Measurements from ENCODE around the gene NBEAL2.

The NBEAL2 gene

DNA sequence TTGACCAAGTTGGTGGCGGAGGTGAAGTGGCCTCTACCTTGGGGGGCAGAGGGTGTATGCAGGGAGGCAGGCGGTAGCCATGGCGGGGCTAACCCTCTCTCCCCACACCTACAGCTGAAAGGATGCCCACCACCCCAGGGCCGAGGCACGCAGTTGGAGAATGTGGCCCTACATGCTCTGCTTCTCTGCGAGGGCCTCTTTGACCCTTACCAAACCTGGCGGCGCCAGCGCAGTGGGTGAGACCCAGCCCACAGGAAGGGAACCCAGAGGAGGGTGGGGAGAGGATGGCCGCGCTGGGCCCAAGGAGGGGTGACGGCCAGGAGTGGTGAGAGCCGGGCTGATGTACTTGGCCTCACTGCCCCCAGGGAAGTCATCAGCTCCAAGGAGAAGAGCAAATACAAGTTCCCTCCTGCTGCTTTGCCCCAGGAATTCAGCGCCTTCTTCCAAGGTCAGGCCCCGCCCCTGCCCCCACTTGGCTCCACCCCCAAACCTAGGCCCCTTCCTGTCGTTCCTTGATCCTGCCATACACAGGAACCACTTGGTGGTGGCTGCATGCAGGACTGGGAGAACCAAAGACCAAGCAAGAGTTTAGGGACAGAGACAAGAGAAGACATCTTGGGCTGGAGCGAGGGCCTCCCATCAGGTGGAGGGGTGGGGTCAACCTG lies 9.8 kb downstream of the NBEAL2 start:
- DNase-seq = no peak

GRCh38 chr3:46990573-46991374 lies 11.3 kb downstream of the NBEAL2 start:
- DNase-seq = no peak

DNA sequence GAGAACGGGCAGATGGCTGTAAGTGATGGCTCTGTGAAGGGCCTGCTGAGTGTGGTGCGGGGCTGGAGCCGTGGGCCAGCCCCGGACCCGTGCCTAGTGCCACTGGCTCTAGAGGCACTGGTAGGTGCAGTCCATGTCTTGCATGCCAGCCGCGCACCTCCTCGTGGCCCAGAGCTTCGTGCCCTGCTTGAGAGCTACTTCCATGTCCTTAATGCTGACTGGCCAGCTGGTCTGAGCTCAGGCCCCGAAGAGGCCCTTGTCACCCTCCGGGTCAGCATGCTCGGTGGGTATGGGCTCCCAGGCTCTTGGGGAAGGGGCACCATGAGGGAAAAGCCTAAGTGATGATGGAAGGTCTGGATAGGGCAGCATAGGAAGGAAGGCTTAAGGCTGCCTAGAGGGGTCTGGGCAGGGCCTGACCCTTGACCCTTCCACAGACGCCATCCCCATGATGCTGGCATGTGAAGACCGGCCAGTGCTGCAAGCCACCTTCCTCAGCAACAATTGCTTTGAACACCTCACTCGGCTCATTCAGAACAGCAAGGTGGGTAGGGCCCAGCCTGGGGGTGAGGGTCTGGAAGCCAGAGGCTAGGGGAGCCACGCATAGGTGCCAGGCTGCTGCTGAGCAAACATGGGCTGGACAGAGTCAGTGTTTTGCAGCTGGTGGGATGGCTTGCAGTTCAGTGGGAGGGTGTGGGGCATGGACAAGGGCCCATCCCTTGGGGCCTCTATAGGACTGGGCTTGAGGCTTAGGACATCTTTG lies 12.1 kb downstream of the NBEAL2 start:
- DNase-seq = no peak

- DNase-seq = no peak
Measured at GRCh38 chr3:46992231-46992630, 12.8 kb downstream of the NBEAL2 start.

- DNase-seq = no peak
Measured at GRCh38 chr3:46993292-46993691, 13.8 kb downstream of the NBEAL2 start.

GRCh38 chr3:46993986-46994385 lies 14.5 kb downstream of the NBEAL2 start:
- no peak for DNase-seq

GRCh38 chr3:46994801-46995731 lies 15.6 kb downstream of the NBEAL2 start:
- DNase-seq = no peak

DNA sequence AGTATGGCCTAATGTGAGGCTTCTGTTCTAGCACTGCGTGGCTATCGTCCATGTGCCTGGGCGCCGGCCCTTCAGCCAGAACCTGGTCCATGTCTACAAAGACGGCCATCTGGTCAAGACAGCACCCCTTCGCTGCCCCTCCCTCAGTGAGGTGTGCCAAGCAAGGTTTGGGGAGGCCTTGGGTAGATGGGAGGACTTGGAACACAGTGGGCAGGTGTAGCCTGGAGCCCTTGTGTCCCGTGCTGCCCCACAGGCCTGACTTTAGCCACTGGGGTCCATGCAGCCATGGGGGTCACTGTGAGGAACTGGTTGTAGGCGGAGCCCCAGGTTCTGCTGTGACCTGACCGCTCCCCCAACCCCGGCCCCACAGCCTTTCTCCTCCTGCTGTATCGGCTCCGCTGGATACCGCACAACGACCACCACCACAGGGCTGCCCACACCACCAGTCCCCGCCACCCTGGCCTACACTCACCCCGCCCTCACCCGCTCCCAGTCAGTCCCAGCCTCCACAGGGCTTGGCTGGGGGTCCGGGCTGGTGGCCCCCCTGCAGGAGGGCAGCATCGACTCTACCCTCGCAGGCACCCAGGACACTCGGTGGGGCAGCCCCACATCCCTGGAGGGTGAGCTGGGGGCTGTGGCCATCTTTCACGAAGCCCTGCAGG lies 16.6 kb downstream of the NBEAL2 start:
- DNase-seq = no peak

- no peak for DNase-seq
Measured at GRCh38 chr3:46996689-46997452, 17.4 kb downstream of the NBEAL2 start.

GRCh38 chr3:46997453-46998091 lies 18.1 kb downstream of the NBEAL2 start:
- DNase-seq = no peak

- peak; percentile 77 for DNase-seq
Measured at GRCh38 chr3:46998121-46998851, 18.8 kb downstream of the NBEAL2 start.

GRCh38 chr3:46998852-46999515 lies 19.5 kb downstream of the NBEAL2 start:
- no peak for DNase-seq

DNA sequence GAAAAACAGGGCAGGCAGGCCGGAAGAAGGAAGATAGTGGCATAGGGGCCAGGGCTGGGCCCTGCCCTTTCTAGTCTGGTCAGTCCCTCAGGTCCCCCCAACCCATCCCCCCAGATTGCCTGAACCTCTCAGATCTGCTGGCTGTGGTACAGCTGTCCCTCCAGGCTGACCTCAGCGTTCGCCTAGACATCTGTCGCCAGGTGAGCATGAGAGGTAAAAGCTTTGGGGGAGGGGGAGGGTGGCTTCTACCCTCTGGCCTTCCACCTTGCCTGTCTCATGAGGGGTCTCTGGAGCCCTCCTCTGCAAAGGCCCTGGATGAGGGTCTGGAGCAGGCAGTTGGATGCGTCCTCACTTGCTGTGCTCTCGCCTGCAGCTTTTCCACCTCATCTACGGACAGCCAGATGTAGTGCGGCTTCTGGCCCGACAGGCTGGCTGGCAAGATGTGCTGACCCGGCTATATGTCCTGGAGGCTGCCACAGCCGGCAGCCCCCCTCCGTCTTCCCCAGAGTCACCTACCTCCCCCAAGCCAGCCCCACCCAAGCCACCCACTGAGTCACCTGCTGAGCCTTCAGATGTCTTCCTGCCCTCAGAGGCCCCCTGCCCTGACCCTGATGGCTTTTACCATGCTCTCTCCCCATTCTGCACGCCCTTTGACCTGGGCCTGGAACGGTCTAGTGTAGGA lies 20.2 kb downstream of the NBEAL2 start:
- no peak for DNase-seq

GRCh38 chr3:47000198-47000815 lies 20.8 kb downstream of the NBEAL2 start:
- DNase-seq = no peak

GRCh38 chr3:47000922-47001730 lies 21.7 kb downstream of the NBEAL2 start:
- no peak for DNase-seq

GRCh38 chr3:47001731-47002170 lies 22.3 kb downstream of the NBEAL2 start:
- no peak for DNase-seq

All from CD4-positive, alpha-beta T cell treated with Interleukin-12 subunit alpha and Interleukin-12 subunit beta, for 1 hour (primary cell).